GM13977 (cell line): ENCODE measurements around the gene HDAC9.

Source experiments
- DNase-seq: peaks from one replicate; pipeline ENCODE4 v3.0.0; 2012; ENCODE audit warnings: low spot score
- CTCF ChIP-seq: IDR thresholded peaks from 2 replicates; pipeline ENCODE4 v1.5.1; 2012; ENCODE audit warnings: mild to moderate bottlenecking, control low read depth; ENCODE audit not compliant: insufficient read depth; ENCODE audit errors: extremely low read depth, missing control alignments
- in situ Hi-C: fragments of 300-500 bp; cut with MboI; formaldehyde crosslinking; loops from one replicate; pipeline ENCODE4 v1.12.0; 2022; ENCODE audit warnings: low sequenced_read_pairs, low pct_unique_long_range_greater_than_20kb, mixed read lengths, inconsistent platforms; ENCODE audit not compliant: unreplicated experiment

Gene HDAC9

GRCh38 chr7:18555120-18555519 lies 59.6 kb downstream of the HDAC9 start:
- TF ChIP-seq CTCF = no peak
- in situ Hi-C loops = no loop called here
- no peak for DNase-seq

GRCh38 chr7:18555968-18556367 lies 60.4 kb downstream of the HDAC9 start:
- in situ Hi-C loops = no loop called here
- TF ChIP-seq CTCF = no peak
- no peak for DNase-seq

GRCh38 chr7:18558503-18558902 lies 63.0 kb downstream of the HDAC9 start:
- no peak for TF ChIP-seq CTCF
- DNase-seq = no peak
- in situ Hi-C loops = no loop called here

- DNase-seq = no peak
- TF ChIP-seq CTCF = no peak
- in situ Hi-C loops = no loop called here
These were observed 63.4 kb downstream of the HDAC9 start for GRCh38 chr7:18558910-18559309.

- no peak for TF ChIP-seq CTCF
- DNase-seq = no peak
- in situ Hi-C loops = no loop called here
These were observed 64.2 kb downstream of the HDAC9 start for GRCh38 chr7:18559756-18560155.

- TF ChIP-seq CTCF = no peak
- in situ Hi-C loops = no loop called here
- DNase-seq = no peak
These were observed 69.2 kb downstream of the HDAC9 start for GRCh38 chr7:18564779-18565178.

GRCh38 chr7:18565337-18565736 lies 69.8 kb downstream of the HDAC9 start:
- in situ Hi-C loops = no loop called here
- DNase-seq = no peak
- TF ChIP-seq CTCF = no peak
